Endothelial cell (in vitro differentiated cells): Measurements from ENCODE around the gene FRK. TPM values are rescaled to one million over a fixed set of nuclear protein-coding genes. Genes with fewer than 3 reads are reported as not detected.
"Not testable (repeated sequence)": the region's sequence is repeated elsewhere in the genome, so short reads cannot be mapped to it uniquely, and the experiment has no call there.

Experiments used
- DNase-seq: peaks from one replicate; pipeline ENCODE4 v3.0.0; 2021; ENCODE audit warnings: low spot score
- H3K27ac Mint-ChIP-seq: one replicate; pipeline ENCODE4 v1.8.0; 2021; ENCODE audit warnings: mixed read lengths, inconsistent platforms; ENCODE audit not compliant: unreplicated experiment
- H3K27me3 Mint-ChIP-seq: one replicate; pipeline ENCODE4 v1.8.0; 2021; ENCODE audit warnings: mild to moderate bottlenecking, moderate library complexity, mixed read lengths, inconsistent platforms; ENCODE audit not compliant: unreplicated experiment
- H3K36me3 Mint-ChIP-seq: one replicate; pipeline ENCODE4 v1.8.0; 2021; ENCODE audit warnings: mild to moderate bottlenecking, low read depth, mixed read lengths, inconsistent platforms; ENCODE audit not compliant: unreplicated experiment
- H3K4me1 Mint-ChIP-seq: one replicate; pipeline ENCODE4 v1.8.0; 2021; ENCODE audit warnings: mild to moderate bottlenecking, mixed read lengths, inconsistent platforms; ENCODE audit not compliant: unreplicated experiment
- H3K4me3 Mint-ChIP-seq: one replicate; pipeline ENCODE4 v1.8.0; 2021; ENCODE audit warnings: mild to moderate bottlenecking, mixed read lengths, inconsistent platforms; ENCODE audit not compliant: unreplicated experiment
- H3K9me3 Mint-ChIP-seq: one replicate; pipeline ENCODE4 v1.8.0; 2021; ENCODE audit warnings: mixed read lengths, inconsistent platforms; ENCODE audit not compliant: unreplicated experiment
- CTCF ChIP-seq: fragments of 200-600 bp; sonication (generic); IDR thresholded peaks from one replicate; pipeline ENCODE4 v1.5.0; 2021; ENCODE audit warnings: antibody characterized with exemption; ENCODE audit not compliant: unreplicated experiment
- total RNA-seq: library from RNA; stranded (reverse); fragmentation: NEBNext Ultra II Directional; extraction: Animal tissue kit (Norgen Biotek cat#: 25700); gene quantifications from one replicate; pipeline ENCODE4 v1.2.1, GENCODE V29; 2021; ENCODE audit not compliant: unreplicated experiment

FRK gene
- total RNA-seq, 1 donor from 2014 or later = 0.08 TPM

GRCh38 chr6:115890238-115890637 lies 170.5 kb downstream of the FRK start:
- Mint-ChIP-seq H3K4me3 (no peak overlapping the region), H3K9me3 (peaks cover 7% of the 10 kb centered on the region), H3K27me3 (no peaks in the 10 kb centered on the region), H3K36me3 (no peaks in the 10 kb centered on the region), H3K27ac (no peak overlapping the region), H3K4me1 (no peaks in the 10 kb centered on the region)
- no peak for DNase-seq
- TF ChIP-seq CTCF = no peak

GRCh38 chr6:115888687-115889470 lies 171.8 kb downstream of the FRK start:
- DNase-seq, H3K27me3 Mint-ChIP-seq, H3K27ac Mint-ChIP-seq, H3K4me3 Mint-ChIP-seq, H3K36me3 Mint-ChIP-seq, H3K4me1 Mint-ChIP-seq, H3K9me3 Mint-ChIP-seq: not testable (repeated sequence)

GRCh38 chr6:115887891-115888290 lies 172.8 kb downstream of the FRK start:
- TF ChIP-seq CTCF = no peak
- H3K4me3 Mint-ChIP-seq = no peak overlapping the region
- H3K27me3 Mint-ChIP-seq = no peaks in the 10 kb centered on the region
- peaks cover 7% of the 10 kb centered on the region for H3K9me3 Mint-ChIP-seq
- DNase-seq = no peak
- H3K4me1 Mint-ChIP-seq = no peaks in the 10 kb centered on the region
- H3K27ac Mint-ChIP-seq = no peak overlapping the region
- no peaks in the 10 kb centered on the region for H3K36me3 Mint-ChIP-seq

- Mint-ChIP-seq H3K9me3 (peaks cover 7% of the 10 kb centered on the region), H3K27me3 (no peaks in the 10 kb centered on the region), H3K4me3 (no peak overlapping the region), H3K36me3 (no peaks in the 10 kb centered on the region), H3K27ac (no peak overlapping the region), H3K4me1 (no peaks in the 10 kb centered on the region)
- no peak for DNase-seq
- no peak for TF ChIP-seq CTCF
These were observed 174.9 kb downstream of the FRK start for GRCh38 chr6:115885636-115886366.

GRCh38 chr6:115882771-115883170 lies 177.9 kb downstream of the FRK start:
- H3K9me3 Mint-ChIP-seq = no peaks in the 10 kb centered on the region
- TF ChIP-seq CTCF = no peak
- H3K36me3 Mint-ChIP-seq = no peaks in the 10 kb centered on the region
- no peaks in the 10 kb centered on the region for H3K4me1 Mint-ChIP-seq
- no peak overlapping the region for H3K27ac Mint-ChIP-seq
- no peaks in the 10 kb centered on the region for H3K27me3 Mint-ChIP-seq
- DNase-seq = no peak
- no peak overlapping the region for H3K4me3 Mint-ChIP-seq
